Epidermal melanocyte (primary cell): ENCODE data around the gene SLC25A22.

Experiments used
- DNase-seq: peaks from one replicate; pipeline ENCODE4 v3.0.0; 2011; ENCODE audit warnings: low spot score; ENCODE audit not compliant: insufficient read length

SLC25A22 gene

DNA sequence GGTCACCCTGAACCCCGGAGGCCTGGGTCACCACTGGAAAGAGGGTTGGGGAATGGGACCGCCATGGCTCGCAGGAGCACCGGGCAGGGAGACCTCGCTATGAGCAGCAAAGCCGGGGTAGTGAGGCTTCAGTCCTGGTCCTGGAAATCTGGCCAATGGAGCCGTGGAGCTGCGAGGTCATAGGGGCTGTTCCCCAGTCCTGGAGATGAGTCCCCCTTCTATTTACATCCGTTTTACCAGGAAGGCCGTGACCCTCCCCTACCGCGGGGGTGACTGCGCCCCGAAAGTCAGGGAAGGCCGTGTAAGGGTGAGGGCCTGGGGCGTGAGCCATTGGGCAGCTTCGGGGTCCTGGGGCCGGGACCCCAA is 6.5 kb upstream of the SLC25A22 start:
- DNase-seq: no peak

DNA sequence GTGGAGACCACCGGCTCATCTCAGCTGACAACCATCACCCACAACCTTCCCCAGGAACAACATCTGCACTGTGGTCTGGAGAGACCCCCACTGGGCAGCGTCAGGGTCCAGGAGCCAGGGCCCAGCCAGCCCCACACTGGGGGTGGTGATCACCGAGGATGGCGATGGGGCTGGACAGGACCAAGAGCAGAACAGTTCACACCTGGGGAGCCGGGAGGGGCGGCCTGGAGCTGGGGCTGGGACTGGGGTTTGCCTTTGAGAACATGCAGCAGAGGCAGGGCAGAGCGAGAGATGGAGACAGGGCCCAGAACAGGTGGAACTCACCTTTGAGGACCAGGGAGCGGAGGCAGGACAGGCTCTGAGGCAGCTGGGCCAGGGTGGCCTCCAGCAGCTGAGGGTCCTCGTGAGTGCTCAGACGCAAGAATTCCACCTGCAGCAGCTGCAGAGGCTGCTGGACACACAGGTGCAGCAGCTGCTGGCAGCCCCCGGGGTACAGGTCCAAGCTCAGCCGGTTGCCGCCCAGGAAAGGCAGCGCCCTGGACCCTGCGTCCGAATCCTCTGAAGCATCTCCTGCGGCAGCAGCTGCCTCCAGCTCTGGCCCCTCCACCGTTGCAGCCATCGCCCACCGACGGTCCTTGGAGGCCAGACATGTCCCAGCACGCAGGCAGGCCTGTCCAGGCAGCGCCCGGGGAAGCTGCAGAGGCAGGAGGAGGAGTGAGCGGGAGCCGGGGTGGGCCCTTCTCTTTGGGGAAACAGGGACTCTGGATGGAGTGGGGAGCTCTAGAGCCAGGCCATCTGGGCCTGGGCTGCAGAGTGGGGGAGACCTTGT is 5.9 kb upstream of the SLC25A22 start:
- no peak for DNase-seq

DNA sequence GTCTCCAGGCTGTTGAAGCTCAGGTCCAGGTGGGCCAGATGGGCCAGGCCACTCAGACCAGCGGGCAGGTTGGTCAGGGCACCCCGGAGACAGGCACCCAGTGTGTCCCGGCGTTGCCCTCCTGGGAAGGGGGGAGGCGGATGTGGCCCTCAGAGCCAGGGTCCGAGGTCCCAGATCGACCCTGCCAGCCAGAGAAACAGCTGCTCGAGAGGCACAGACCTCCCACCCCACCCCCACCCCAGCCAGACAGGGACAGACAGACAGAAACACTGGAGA is 5.3 kb upstream of the SLC25A22 start:
- DNase-seq: no peak

DNA sequence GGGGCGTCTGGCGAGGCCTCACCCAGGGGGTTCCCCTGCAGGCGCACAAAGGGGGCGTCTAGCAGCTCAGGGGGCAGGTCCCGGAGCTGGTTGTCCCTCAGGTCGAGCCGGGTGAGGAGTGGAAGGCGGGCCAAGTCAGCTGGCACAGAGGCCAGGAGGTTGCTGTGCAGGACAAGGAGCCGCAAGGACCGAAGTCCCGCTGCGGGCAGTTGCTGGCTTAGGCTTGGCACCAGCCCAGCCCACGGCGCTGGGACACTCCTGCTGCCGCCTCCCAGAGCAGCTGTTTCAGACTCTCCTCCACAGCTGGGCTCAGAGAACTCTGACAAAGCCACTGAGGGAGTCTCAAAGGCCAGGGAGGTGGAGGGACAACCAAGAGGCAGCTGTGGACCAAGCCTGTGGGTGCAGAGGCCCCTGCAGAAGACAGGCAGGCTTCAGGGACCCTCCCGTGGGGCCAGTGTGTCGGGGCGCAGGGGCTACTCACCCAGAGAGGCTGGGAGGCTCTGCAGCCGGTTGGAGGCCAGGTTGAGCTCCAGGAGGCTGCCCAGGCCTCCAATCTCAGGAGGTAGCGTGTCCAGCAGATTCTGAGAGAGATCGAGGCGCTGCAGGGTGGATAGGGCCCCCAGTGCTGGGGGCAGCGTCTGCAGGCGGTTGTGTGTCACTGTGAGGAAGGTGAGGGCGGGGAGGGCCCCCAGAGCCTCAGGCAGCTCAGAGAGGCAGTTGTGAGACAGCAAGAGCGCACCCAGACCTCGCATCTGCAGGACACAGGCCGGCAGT is 4.8 kb upstream of the SLC25A22 start:
- no peak for DNase-seq

DNA sequence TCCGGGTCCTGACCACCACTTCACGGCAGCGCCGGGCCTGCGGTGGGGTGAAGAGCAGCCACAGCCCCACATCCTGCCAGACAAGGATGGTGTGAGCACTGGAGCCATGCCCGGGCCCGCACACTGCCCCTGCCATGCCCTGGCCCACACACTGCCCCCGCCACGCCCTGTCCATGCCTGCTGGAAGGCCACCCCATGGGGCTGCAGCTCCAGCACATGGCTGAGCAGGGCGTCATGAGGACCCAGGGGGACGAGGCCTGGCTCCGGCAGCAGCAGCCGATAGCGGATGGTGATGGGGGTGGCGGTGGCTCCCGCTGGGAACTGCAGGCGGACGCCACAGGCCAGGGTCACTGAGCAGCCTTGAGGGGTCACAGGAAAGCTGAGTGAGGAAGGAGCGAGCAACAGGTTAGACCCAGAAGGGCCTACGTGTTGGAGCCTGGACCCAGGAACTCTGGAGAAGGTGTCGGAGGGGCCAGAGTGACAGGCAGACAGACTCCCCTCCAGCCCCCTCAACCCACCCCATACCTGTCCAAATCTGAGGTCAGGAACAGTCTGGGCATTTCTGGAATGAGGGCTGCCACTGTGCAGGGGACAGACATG is 4.0 kb upstream of the SLC25A22 start:
- no peak for DNase-seq

DNA sequence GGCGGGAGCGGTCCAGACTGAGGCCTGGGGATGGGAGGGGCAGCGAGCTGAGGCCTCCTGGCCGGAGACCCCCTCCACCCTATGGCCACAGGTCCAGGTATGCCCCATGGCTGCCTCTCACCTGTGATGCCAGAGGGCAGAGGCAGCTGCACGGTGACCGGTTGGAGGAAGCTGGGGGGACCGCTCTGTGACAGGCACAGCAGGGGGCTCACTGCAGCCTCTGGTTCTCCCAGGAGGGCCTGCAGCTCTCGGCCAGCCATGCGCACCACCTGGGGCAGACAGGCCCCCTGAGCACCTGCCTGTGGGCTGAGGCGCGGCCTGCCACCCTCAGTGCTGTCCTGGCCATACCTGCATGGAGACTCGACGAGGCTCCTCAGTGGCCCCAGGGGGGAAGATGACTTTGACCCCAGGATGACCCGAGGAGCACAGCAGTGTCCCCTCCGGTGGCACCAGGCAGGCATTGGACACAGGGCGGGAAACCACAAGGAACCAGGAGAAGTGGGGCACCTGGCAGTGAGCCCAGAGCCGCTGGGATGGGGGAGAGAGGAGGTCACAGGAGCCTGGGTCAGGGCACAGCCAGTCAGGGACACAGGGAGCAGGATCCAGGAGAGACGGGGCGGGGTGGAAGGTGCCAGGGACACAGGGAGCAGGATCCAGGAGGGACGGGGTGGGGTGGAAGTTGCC is 3.2 kb upstream of the SLC25A22 start:
- no peak for DNase-seq

DNA sequence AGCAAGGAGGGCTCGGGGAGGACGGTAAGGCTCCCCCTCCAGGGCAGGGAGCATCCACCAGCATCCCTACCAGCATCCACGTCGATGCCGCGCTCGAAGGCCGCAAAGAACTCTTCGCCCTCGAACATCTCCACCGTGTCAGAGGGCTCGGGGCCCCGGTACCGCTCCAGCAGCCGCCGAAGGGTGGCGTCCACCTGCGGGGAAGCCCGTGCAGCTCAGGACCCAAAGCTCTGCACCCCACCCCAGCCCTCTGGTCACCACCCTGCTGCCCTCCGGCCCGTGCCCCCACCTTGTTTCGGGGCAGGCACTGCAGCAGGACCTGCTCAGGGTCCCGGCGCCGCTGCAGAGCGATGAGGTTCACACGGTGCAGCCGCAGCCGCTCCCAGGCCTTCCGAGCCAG is 2.4 kb upstream of the SLC25A22 start:
- DNase-seq: no peak

DNA sequence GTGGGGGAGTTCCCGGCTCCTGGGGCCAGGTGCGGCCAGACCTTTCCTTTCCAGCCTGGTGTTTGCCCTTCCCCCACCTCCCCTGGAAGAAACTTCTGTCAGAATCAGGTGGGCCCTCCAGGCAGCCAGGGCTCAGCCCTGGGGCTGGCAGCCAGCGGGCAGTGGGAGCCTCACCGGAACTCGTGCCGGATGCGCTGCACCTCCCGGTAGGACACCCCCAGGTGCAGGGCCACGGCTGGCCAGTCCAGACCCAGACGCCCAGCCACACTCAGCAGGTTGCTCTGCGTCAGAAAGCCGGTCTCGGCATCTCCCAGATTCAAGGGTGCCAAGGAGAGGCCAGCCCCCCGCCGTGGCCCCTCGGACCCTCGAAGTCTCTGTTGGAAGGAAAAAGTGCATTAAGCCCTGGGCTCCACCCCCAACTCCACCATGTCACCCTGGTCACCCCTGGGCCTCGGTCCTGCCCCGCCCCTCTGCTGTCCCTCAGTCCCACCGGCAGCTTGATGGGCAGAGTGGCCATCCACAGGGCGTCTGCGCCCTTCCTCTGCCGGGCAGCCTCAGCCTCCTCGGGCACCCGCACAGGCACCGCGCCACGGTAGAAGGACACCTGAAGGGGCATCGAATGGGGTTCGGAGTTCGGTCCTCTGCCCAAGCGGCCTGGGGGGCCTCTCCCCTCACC is 1.7 kb upstream of the SLC25A22 start:
- DNase-seq: no peak

DNA sequence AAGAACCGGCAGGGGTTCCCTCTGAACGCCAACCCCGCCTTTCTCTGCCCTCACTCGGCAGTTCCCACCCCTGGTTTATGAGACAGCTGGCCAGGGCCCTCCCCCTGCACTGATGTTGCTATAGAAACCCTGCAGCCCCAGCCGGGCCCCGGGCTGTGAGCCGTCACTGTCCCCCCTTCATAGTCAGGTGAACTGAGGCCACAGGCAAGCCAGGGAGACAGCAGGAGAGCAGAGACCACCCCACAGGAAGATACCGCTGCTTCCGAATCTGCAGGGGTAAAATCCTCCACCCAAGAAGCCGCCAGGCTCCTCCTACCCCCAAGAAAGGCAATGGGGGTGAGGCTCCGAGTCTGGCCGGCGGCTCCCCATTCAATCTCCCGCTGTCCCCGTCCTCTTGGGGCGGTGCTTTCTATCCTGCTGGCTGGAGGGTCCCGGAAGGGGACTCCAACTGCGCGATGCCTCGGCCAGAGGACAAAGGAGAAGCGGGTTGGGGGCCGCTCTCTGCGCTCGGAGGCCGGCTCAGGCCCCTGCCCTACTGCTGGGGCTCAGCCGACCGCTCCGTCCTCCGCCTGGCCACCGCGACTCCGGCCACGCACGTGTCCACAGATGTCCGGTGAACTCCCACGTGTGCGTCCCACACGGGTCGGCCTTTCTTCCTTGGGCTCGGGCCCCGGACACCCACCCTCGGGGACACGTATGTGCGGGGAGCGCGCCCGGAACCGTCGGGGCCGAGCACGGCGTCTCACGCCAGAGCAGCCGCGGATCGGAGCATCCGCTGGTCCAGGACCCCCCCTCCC is 587 bp downstream of the SLC25A22 start:
- peak; percentile 95 for DNase-seq

DNA sequence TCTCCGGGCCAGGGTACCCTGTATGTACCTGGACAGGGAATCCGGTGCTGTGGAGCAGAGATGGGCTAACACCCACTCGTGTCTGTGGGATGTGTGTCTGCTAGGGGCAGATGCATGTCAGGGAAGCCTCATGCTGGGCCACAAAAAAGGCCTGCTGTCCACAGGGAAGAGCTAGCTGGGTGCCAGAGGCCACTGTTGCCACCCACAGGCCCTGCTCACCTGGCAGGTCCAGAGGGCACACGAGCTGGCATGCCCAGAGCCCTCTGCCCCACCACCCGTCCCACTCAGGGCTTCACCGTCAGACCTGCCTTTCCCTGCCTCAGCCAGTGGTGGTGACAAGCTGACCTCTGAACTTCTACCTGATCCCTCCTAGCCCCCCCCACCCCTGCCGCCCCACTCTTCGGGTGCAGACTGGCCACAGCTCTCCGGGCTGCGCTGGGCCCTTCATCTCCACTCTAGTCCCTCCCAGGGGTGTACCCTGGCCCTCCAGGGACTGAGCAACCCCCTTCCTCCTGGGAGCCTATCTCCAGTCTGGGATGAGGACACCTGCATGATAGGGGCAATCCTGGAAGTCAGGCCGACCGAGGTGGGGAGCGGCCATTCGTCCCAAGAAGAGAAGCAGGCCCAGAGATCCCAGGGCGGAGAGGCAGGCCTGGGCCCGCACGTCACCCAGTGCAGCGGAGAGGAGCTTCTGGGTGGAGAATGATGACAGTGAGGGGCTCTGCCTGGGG is 1.4 kb downstream of the SLC25A22 start:
- no peak for DNase-seq

DNA sequence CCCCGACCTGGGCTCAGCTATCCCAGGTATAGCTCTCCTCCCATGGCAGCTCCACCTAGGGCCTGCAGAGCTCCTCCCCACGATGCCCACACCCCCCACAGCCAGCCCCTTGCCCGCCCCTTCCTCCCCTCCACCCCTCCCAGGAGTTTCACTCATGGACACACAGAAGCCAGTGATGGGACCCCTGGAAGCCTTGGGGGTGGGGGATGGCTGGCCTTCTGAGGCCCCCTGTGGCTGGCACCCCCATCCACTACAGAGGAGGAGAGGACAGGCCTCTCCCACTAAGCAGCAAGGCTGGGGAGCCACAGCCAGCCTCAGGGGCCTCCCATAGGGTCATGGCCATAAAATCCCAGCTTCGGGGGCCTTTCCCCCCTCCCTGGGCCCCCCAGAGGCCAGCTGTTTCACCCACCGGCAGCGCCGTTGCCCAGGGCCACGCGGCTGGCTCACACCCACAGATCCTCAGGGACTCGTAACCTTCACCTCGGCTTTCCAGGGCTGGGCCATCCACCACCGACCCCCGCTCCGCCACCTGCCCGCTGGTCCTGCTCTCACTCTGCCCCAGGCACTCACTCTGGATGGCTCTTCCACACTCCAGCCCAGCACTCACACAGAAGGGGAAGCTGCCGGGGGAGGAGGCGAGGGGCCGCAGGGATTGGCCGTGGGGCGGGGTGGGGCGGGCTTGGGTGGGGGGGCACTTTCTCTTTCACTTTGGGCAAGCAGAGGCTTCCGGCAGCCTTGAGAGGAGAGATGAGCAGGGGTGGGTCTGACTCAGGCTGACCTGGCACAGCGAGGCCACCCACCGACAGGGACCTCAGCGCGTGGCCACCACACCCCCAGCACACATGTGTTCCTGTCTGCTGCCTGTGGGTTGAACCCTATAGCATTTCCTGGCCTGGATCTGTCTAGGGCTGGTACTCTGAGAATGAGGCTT is 2.2 kb downstream of the SLC25A22 start:
- peak; percentile 89 for DNase-seq

DNA sequence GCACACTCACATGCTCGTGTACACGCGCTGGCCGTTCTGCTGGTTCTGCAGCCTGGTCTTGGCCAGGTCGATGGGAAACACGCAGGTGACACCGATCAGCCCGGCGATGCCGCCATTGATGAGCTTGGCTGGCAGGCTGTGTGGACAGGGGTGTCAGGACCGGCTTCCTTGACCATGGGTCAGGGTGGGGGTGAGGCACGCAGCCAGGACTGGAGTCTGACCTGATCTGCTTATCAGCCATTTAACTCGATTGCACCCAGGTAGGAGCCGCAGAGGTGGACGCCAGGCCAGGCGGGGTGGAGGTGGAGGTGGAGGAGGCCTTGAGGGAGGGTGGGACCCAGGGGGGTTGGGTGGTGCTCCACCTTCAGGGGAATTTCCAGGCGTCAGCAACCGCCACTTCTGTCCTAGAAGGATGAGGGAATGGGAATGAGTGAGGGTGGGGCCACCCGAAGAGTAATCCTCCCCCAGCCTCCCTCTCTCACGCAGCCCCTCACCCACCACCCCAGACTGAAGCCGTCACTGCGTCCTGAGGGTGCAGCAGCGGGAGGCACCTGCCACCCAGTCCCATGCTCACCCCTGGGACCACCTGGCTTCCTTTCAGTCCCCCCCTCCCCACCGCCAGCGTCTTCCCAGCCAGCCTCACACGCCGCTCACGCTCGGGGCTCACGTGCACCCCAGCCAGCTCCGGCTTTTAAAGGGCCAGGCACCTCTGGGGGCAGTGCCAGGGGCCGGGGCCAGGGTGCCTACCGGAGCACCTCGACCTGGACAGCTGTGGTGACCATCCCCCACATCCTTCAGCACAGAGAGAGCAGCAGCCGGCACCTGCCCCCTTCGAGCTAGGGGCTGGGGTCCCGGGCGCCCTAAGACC is 3.1 kb downstream of the SLC25A22 start:
- no peak for DNase-seq

DNA sequence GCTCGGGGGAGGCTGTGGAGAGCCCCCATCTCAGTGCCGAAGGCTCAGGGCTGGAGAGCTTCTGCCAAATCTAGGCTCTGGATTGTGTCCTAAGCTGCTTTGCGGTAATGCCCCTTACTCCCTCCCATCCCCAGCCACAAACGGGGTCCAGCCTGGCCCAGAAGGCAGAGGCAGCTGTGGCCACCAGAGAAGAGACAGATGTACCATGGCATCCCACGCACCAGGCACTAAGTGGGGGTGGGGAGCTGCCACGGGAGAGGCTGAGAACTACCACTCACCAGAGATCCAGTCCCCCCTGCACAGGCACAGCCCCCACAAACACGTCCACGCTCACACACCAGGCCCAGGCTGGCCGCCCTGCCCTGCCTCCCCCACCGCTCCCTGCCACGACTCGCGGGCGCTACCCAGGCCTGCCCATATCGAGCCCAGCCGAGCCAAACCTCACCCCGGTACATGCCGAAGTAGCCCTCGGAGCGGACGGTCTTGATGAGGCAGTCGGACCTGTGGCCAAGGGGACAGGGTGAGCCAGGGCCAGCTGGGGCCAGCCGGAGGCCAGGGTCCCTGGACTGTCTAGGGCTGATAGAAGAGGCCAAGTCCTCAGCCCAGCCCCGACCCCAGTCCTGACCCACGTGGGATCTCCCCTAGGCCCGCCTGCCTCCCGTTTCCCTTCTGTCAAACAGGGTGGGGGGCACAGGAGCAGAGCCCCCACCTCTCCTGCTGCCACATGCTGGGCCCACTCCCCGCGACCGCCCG is 3.9 kb downstream of the SLC25A22 start:
- DNase-seq: no peak

DNA sequence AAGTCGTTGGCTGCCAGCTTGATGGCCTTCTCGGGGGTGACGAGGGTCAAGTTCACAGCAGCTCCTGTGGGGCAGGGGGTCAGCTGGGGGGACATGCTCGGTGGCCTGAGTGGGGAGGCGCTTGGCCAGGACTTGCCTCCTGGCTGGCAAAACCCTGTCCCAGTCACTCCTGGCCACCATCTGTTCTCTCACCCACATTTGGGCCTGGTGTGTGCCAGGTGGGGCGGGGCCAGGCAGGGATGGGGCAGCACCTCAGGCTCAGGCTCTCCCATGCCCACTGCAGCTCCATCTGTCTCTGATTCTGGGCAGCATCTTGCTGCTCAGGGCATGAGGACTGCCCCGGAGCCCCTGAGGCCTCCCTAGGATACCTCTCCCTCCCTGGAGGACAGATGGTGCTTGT is 4.5 kb downstream of the SLC25A22 start:
- no peak for DNase-seq

DNA sequence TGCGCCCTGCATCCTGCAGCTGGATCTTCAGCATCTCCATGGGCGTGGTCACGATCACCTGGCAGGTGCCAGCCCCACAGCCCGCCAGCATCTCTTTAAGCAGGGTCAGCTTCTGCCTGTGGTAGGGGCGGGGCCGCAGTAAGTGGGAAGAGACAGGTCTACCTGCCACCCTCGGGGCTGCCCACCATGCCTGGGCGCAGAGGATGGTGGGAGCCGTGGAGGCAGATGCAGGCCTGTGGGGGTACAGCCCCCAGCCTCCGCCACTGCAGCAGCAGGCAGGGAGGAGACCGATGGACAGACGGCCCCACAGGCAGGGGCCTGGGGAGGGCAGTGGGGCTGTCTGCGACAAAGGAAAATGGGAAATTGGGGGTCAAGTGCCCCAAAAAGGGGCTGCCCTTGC is 5.2 kb downstream of the SLC25A22 start:
- no peak for DNase-seq

DNA sequence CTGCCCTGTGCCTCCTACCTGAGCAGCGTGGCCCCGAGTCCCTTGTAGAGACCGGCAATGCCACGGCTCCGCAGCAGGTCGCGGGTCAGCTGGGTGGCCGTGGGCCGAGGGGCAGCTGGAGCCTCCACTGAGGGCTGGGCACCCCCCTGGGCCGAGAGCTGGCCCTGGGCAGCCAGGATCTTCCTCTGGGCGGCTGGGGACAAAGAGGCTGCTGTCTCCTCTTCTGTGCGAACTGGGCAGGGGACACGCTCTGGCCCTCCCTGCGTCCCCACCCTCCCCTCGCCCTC is 5.6 kb downstream of the SLC25A22 start:
- no peak for DNase-seq

DNA sequence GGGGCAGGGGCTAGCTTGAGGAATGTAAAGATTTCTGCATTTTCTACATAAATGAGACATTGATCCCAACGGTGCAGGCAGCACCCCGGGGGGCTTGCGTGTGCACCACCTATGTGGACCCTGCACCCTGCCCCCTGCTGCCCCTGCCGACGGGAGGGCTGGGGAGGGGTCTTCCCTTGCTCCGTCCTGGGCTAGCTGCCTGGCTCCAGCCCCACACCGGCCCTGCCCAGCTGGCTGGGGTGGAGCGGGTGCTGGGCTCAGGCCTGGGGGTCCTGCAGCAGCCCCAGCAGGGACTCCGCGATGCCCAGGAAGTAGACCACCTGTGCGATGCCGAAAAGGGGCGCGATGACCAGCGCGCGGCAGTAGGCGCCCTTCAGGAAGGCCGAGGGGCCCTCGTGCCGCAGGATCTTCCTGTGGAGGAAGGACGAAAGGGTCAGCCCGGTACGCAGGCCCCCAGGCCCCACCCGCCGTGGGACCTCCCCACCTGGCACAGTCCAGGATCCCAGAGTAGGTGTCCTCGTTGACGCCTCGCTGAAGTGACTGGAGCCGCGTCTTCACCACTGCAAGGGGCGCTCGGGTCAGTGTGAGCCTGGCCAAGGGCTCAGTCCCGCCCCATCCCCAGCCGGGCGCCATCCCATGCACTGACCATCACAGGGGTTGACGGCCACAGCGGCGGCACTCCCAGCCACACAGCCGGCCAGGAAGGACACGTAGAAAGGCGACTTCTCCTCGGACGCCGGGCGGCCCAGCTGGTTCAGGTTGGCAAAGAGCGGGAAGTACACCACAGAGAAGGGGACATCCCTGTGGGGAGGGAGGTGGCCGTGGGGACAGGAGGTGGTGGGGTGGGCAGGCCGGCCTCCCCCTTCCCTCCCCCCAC is 6.2 kb downstream of the SLC25A22 start:
- no peak for DNase-seq
